ENCODE data around the gene PCSK5.

DNA sequence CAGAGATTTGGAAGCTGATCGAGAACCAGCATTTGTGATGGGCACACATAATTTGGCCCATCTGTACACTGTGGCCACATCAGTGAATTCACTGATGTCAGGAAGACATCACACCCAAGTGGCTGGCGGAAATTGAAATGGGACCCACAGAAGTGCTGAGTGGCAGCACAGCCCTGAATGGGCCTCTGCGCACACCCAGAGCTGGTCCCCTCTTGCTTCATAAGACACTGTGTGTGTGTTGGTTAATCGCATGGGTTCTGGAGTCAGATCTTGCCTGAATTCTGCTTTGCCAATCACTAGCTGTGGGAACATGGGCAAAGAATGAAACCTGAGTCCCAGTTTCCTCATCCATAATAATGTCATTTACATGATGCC, 72.2 kb downstream of the PCSK5 start:
- TF ChIP-seq EZH2 (IDR thresholded peaks at IDR 0.05; ENCODE audit: borderline replicate concordance, low read depth, low read length, severe bottlenecking) (no peak), POLR2A (IDR thresholded peaks at IDR 0.05; ENCODE audit: low read depth, low read length) (no peak), FOS (IDR thresholded peaks at IDR 0.05; ENCODE audit: borderline replicate concordance, insufficient read depth, low read length) (no peak), MYC (IDR thresholded peaks at IDR 0.05; ENCODE audit: low read depth, low read length) (no peak), POLR2AphosphoS5 (IDR thresholded peaks at IDR 0.05; ENCODE audit: insufficient read depth, low read depth, low read length) (no peak), JUN (IDR thresholded peaks at IDR 0.05; ENCODE audit: borderline replicate concordance, insufficient read depth, insufficient read length, low read depth) (no peak), GATA2 (IDR thresholded peaks at IDR 0.05; ENCODE audit: insufficient read depth, insufficient read length, low read depth, low read length) (no peak)
- TF ChIP-seq, protein P1, sequence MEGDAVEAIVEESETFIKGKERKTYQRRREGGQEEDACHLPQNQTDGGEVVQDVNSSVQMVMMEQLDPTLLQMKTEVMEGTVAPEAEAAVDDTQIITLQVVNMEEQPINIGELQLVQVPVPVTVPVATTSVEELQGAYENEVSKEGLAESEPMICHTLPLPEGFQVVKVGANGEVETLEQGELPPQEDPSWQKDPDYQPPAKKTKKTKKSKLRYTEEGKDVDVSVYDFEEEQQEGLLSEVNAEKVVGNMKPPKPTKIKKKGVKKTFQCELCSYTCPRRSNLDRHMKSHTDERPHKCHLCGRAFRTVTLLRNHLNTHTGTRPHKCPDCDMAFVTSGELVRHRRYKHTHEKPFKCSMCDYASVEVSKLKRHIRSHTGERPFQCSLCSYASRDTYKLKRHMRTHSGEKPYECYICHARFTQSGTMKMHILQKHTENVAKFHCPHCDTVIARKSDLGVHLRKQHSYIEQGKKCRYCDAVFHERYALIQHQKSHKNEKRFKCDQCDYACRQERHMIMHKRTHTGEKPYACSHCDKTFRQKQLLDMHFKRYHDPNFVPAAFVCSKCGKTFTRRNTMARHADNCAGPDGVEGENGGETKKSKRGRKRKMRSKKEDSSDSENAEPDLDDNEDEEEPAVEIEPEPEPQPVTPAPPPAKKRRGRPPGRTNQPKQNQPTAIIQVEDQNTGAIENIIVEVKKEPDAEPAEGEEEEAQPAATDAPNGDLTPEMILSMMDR (IDR thresholded peaks at IDR 0.05; ENCODE audit: extremely low read depth in 1 of 2, insufficient read depth in 1 of 2, low read depth in 1 of 2, low read length in 2 of 2), result no peak
- TF ChIP-seq, protein P2, sequence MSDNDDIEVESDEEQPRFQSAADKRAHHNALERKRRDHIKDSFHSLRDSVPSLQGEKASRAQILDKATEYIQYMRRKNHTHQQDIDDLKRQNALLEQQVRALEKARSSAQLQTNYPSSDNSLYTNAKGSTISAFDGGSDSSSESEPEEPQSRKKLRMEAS (IDR thresholded peaks at IDR 0.05; ENCODE audit: insufficient read depth, insufficient read length), result no peak
